Endothelial cell of umbilical vein (primary cell): ENCODE data around the gene CBX5. TPM values are rescaled to one million over a fixed set of nuclear protein-coding genes. Genes with fewer than 3 reads are reported as not detected.
"Not testable (repeated sequence)": the region's sequence is repeated elsewhere in the genome, so short reads cannot be mapped to it uniquely, and the experiment has no call there.

ENCODE experiments used
- BruUV-seq: library from RNA; stranded (reverse); fragments of 400-500 nt; replicated peaks from 2 replicates; lab custom pipeline; 2021; lab: Mats Ljungman, UMichigan
- CTCF ChIA-PET: fragments of 300-600, 350-600 bp; sonication (Branson Sonifier 250); formaldehyde crosslinking; loops from one replicate; lab custom pipeline; 2021; ENCODE audit warnings: antibody characterized with exemption, inconsistent platforms; lab: Charles Lee
- POLR2A ChIA-PET: fragments of 300-600, 350-600 bp; sonication (Branson Sonifier 250); formaldehyde crosslinking; loops from one replicate; lab custom pipeline; 2021; ENCODE audit warnings: antibody characterized with exemption, inconsistent platforms; lab: Charles Lee
- DNase-seq: peaks from one replicate; pipeline ENCODE4 v3.0.0-alpha.2; 2011; ENCODE audit warnings: low read depth, low spot score
- FAIRE-seq: peaks from 2 replicates; lab custom pipeline; 2011; peaks lifted over from hg19 to GRCh38; lab: Jason Lieb, UNC
- H2AFZ ChIP-seq: 2 replicates; pipeline ENCODE4 v1.6.0; 2012; ENCODE audit warnings: low read depth, low read length, control low read depth, inconsistent platforms
- H3K27ac ChIP-seq: 2 replicates; pipeline ENCODE4 v1.5.1; 2011; ENCODE audit warnings: low read depth, mild to moderate bottlenecking, control low read depth, low read length, moderate library complexity; ENCODE audit not compliant: insufficient read depth
- H3K27me3 ChIP-seq, 2 experiments: 2 replicates each; pipeline versions ENCODE4 v1.6.0 to v1.6.1; 2011; ENCODE audit warnings: low read length in 2 of 2, mixed read lengths in 1 of 2; ENCODE audit not compliant: control insufficient read depth in 2 of 2, insufficient read depth in 2 of 2
- H3K36me3 ChIP-seq, 2 experiments: 2 replicates in 1 of 2; 3 replicates in 1 of 2; pipeline ENCODE4 v1.5.1; 2011; ENCODE audit warnings: low read length in 2 of 2, mild to moderate bottlenecking in 1 of 2, moderate library complexity in 1 of 2; ENCODE audit not compliant: control insufficient read depth in 2 of 2, insufficient read depth in 2 of 2; ENCODE audit errors: extremely low read depth in 1 of 2
- H3K4me1 ChIP-seq: 3 replicates; pipeline ENCODE4 v1.5.1; 2011; ENCODE audit warnings: mild to moderate bottlenecking, low read length; ENCODE audit not compliant: control insufficient read depth, insufficient read depth; ENCODE audit errors: extremely low read depth
- H3K4me2 ChIP-seq: 2 replicates; pipeline ENCODE4 v1.6.1; 2011; ENCODE audit warnings: low read length, control low read depth, mixed read lengths; ENCODE audit not compliant: insufficient read depth
- H3K4me3 ChIP-seq, 3 experiments: fragments of 200-600 bp in 1 of 3; sonication (generic), shearing (Covaris generic) in 1 of 3; replicated peaks in 1 of 3; 2 replicates each; pipeline ENCODE4 v1.5.1; 2011 to 2016; ENCODE audit warnings: control low read depth in 3 of 3, low read length in 3 of 3, mild to moderate bottlenecking in 2 of 3, inconsistent platforms in 1 of 3, low read depth in 1 of 3, moderate library complexity in 1 of 3; ENCODE audit not compliant: insufficient read depth in 1 of 3
- H3K79me2 ChIP-seq: 2 replicates; pipeline ENCODE4 v1.6.0; 2012; ENCODE audit warnings: low read length, inconsistent platforms; ENCODE audit not compliant: control insufficient read depth, insufficient read depth
- H3K9ac ChIP-seq: replicated peaks from 2 replicates; pipeline ENCODE3; 2011; ENCODE audit warnings: low read length, control low read depth; ENCODE audit not compliant: insufficient read depth; ENCODE audit errors: extremely low read depth
- H3K9me1 ChIP-seq: replicated peaks from 3 replicates; pipeline ENCODE4 v1.6.0; 2011; ENCODE audit warnings: mild to moderate bottlenecking, low read length; ENCODE audit not compliant: control insufficient read depth, insufficient read depth; ENCODE audit errors: extremely low read depth
- H3K9me3 ChIP-seq: replicated peaks from 2 replicates; pipeline ENCODE4 v1.5.1; 2012; ENCODE audit warnings: low read length, inconsistent platforms; ENCODE audit not compliant: control insufficient read depth, insufficient read depth
- H4K20me1 ChIP-seq: replicated peaks from 2 replicates; pipeline ENCODE3; 2011; ENCODE audit warnings: mild to moderate bottlenecking, low read length; ENCODE audit not compliant: control insufficient read depth, insufficient read depth; ENCODE audit errors: extremely low read depth
- EZH2 ChIP-seq: IDR thresholded peaks from 2 replicates; pipeline ENCODE4 v1.6.1; 2012; ENCODE audit warnings: borderline replicate concordance, low read depth, mild to moderate bottlenecking, moderate library complexity, low read length, inconsistent platforms; ENCODE audit not compliant: severe bottlenecking
- FOS ChIP-seq: IDR thresholded peaks from 2 replicates; pipeline ENCODE4 v1.6.1; 2011; ENCODE audit warnings: mild to moderate bottlenecking, low read length, moderate library complexity, borderline replicate concordance; ENCODE audit not compliant: insufficient read depth
- GATA2 ChIP-seq: IDR thresholded peaks from 2 replicates; pipeline ENCODE4 v1.7.0; 2011; ENCODE audit warnings: low read depth, mild to moderate bottlenecking, moderate library complexity, mixed read lengths, low read length; ENCODE audit not compliant: insufficient read length, insufficient read depth
- JUN ChIP-seq: IDR thresholded peaks from 2 replicates; pipeline ENCODE4 v1.6.1; 2011; ENCODE audit warnings: borderline replicate concordance, low read depth; ENCODE audit not compliant: insufficient read length, insufficient read depth
- MYC ChIP-seq: IDR thresholded peaks from one replicate; pipeline ENCODE4 v1.6.1; 2011; ENCODE audit warnings: mild to moderate bottlenecking, low read depth, low read length
- POLR2A ChIP-seq: IDR thresholded peaks from 2 replicates; pipeline ENCODE4 v1.6.1; 2012; ENCODE audit warnings: low read depth, mild to moderate bottlenecking, control low read depth, low read length
- POLR2AphosphoS5 ChIP-seq: IDR thresholded peaks from 2 replicates; pipeline ENCODE4 v1.6.1; 2012; ENCODE audit warnings: low read depth, mild to moderate bottlenecking, control low read depth, low read length, moderate library complexity; ENCODE audit not compliant: insufficient read depth
- dilution Hi-C: fragments of 300-500 bp; cut with MboI; formaldehyde crosslinking; loops from one replicate; pipeline ENCODE4 v1.15.0; 2019; ENCODE audit warnings: low sequenced_read_pairs; ENCODE audit not compliant: extremely low pct_ligation_motif_present
- intact Hi-C: fragments of 100-400 bp; cut with micrococcal nuclease; formaldehyde crosslinking; loops from one replicate; pipeline ENCODE4 v1.10.0; 2022
- polyA plus RNA-seq, 4 experiments: library from polyadenylated mRNA; depleted of rRNA in 3 of 4; stranded (reverse) in 3 of 4; unstranded in 1 of 4; fragments of >200 nt; gene quantifications; 2 replicates each; pipeline versions ENCODE4 v1.2.1 to v1.2.3, GENCODE V29; 2011 to 2012; ENCODE audit warnings: missing spikeins in 1 of 4
- total RNA-seq: library from RNA; stranded (reverse); gene quantifications from 2 replicates; pipeline ENCODE4 v1.2.3, GENCODE V29; 2021
- TF ChIP-seq, protein P1 (sequence below), 2 donors: IDR thresholded peaks; 1 replicate in 1 of 2; 2 replicates in 1 of 2; pipeline ENCODE4 v1.5.1; 2011; ENCODE audit warnings: low read length in 2 of 2, mild to moderate bottlenecking in 2 of 2, moderate library complexity in 2 of 2, control low read depth in 1 of 2, inconsistent platforms in 1 of 2, low read depth in 1 of 2; ENCODE audit not compliant: insufficient read depth in 1 of 2; ENCODE audit errors: extremely low read depth in 1 of 2
- TF ChIP-seq, protein P2 (sequence below): IDR thresholded peaks from 2 replicates; pipeline ENCODE4 v1.6.1; 2011; ENCODE audit not compliant: insufficient read depth, insufficient read length

CBX5 gene
- total and polyA plus RNA-seq, 2 donors (not counting 3 experiments of a cell fraction or from before 2014, with no cell fraction given) = 22.8 to 111 TPM

DNA sequence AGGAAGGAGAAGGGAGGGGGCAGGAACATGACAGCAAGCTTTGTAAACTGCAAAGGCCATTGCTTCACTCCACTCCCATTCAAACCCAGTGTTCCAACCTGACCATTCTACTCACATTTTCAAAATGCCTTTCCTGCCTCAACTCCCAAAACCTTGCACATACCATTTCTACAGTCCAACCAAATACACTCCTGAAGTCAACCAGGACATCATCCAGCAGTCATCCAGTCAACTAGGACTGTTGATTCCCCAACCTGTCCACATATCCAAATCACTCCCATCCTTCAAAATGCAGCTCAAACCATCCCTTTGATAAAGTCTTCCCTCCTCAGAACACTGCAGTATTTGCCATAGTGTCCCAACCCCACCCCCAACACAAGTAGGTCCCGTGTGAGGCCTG, 94.0 kb downstream of the CBX5 start:
- dilution Hi-C loops = no loop called here
- POLR2A ChIA-PET = no interaction called here
- no TSS peak for BruUV-seq
- Histone ChIP-seq H3K9ac (no peak overlapping the region), H2AFZ (no peak overlapping the region), H3K9me3 (no peaks in the 10 kb centered on the region), H3K9me1 (no peaks in the 10 kb centered on the region), H3K79me2 (no peaks in the 10 kb centered on the region), H4K20me1 (no peaks in the 10 kb centered on the region), H3K4me1 (no peaks in the 10 kb centered on the region), H3K27ac (no peak overlapping the region), H3K4me2 (no peak overlapping the region), H3K27me3 (peaks cover 0 to 5% of the 10 kb centered on the region in 2 experiments), H3K36me3 (peaks cover 0 to 4% of the 10 kb centered on the region in 2 experiments), H3K4me3 (no peak overlapping the region)
- intact Hi-C loops = no loop called here
- FAIRE-seq (no peak), DNase-seq (no peak)
- TF ChIP-seq JUN = no peak
- TF ChIP-seq POLR2AphosphoS5 = no peak
- TF ChIP-seq MYC = no peak
- TF ChIP-seq, protein P1, sequence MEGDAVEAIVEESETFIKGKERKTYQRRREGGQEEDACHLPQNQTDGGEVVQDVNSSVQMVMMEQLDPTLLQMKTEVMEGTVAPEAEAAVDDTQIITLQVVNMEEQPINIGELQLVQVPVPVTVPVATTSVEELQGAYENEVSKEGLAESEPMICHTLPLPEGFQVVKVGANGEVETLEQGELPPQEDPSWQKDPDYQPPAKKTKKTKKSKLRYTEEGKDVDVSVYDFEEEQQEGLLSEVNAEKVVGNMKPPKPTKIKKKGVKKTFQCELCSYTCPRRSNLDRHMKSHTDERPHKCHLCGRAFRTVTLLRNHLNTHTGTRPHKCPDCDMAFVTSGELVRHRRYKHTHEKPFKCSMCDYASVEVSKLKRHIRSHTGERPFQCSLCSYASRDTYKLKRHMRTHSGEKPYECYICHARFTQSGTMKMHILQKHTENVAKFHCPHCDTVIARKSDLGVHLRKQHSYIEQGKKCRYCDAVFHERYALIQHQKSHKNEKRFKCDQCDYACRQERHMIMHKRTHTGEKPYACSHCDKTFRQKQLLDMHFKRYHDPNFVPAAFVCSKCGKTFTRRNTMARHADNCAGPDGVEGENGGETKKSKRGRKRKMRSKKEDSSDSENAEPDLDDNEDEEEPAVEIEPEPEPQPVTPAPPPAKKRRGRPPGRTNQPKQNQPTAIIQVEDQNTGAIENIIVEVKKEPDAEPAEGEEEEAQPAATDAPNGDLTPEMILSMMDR (IDR thresholded peaks at IDR 0.05; ENCODE audit: extremely low read depth in 1 of 2, insufficient read depth in 1 of 2, low read depth in 1 of 2, low read length in 2 of 2) = no peak
- no peak for TF ChIP-seq FOS
- TF ChIP-seq POLR2A = no peak
- TF ChIP-seq EZH2 = no peak
- TF ChIP-seq, protein P2, sequence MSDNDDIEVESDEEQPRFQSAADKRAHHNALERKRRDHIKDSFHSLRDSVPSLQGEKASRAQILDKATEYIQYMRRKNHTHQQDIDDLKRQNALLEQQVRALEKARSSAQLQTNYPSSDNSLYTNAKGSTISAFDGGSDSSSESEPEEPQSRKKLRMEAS = no peak
- TF ChIP-seq GATA2 = no peak
- CTCF ChIA-PET = interaction anchor here (2.3 kb wide), 1 partner anchor 15 kb away, joined by 10 read pairs; no protein-coding TSS in a partner anchor

DNA sequence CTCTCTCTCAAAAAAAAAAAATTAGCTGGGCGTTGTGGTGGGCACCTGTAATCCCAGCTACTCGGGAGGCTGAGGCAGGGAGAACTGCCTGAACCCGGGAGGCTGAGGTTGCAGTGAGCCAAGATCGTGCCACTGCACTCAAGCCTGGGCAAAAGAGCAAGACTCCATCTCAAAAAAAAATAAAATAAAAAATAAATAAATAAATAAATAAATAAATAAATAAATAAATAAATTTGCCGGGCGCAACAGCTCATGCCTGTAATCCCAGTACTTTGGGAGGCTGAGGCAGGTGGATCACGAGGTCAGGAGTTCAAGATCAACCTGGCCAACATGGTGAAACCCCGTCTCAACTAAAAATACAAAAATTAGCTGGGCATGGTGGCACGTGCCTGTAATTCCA, 94.6 kb downstream of the CBX5 start:
- H3K79me2 ChIP-seq, H2AFZ ChIP-seq, BruUV-seq, H3K9me1 ChIP-seq, intact Hi-C loops, POLR2A ChIA-PET, H3K4me2 ChIP-seq, dilution Hi-C loops, H3K9ac ChIP-seq, H3K4me3 ChIP-seq, H3K27me3 ChIP-seq, H3K27ac ChIP-seq, H3K36me3 ChIP-seq, H3K9me3 ChIP-seq, DNase-seq, H3K4me1 ChIP-seq, H4K20me1 ChIP-seq, FAIRE-seq: not testable (repeated sequence)
- CTCF ChIA-PET = interaction anchor here (1.3 to 2.3 kb wide), 2 partner anchors 16 to 22 kb away, joined by 5 to 10 read pairs; no protein-coding TSS in a partner anchor
